KMS-11 (cell line): ENCODE data around the gene TMEM126B.

ENCODE experiments used
- H2AFZ ChIP-seq: fragments of 200-600 bp; sonication (generic); 2 replicates; pipeline ENCODE4 v1.6.1; 2016; ENCODE audit warnings: antibody characterized with exemption, mixed run types, low read depth
- H3K27ac ChIP-seq: fragments of 200-600 bp; sonication (generic); 2 replicates; pipeline ENCODE4 v1.6.1; 2016; ENCODE audit warnings: mild to moderate bottlenecking, mixed run types
- H3K27me3 ChIP-seq: fragments of 200-600 bp; sonication (generic); 2 replicates; pipeline ENCODE4 v1.6.1; 2017; ENCODE audit warnings: mild to moderate bottlenecking, low read depth, mixed run types, moderate library complexity; ENCODE audit not compliant: insufficient read depth
- H3K36me3 ChIP-seq: fragments of 200-600 bp; sonication (generic); 2 replicates; pipeline ENCODE4 v1.6.1; 2017; ENCODE audit warnings: mild to moderate bottlenecking, mixed run types; ENCODE audit not compliant: insufficient read depth
- H3K4me1 ChIP-seq: fragments of 200-600 bp; sonication (generic); 2 replicates; pipeline ENCODE4 v1.6.1; 2016; ENCODE audit warnings: mild to moderate bottlenecking, low read depth, mixed run types; ENCODE audit not compliant: poor library complexity, severe bottlenecking
- H3K4me2 ChIP-seq: fragments of 200-600 bp; sonication (generic); 2 replicates; pipeline ENCODE4 v1.7.0; 2016; ENCODE audit warnings: mild to moderate bottlenecking, mixed run types
- H3K4me3 ChIP-seq: fragments of 200-600 bp; sonication (generic); IDR thresholded peaks from 2 replicates; pipeline ENCODE4 v1.6.1; 2017; ENCODE audit warnings: low read depth, low read length, mixed read lengths; ENCODE audit not compliant: insufficient read depth
- H3K79me2 ChIP-seq: fragments of 200-600 bp; sonication (generic); 2 replicates; pipeline ENCODE4 v1.6.1; 2016; ENCODE audit warnings: low read depth, mixed run types; ENCODE audit not compliant: insufficient read depth
- H3K9ac ChIP-seq: fragments of 200-600 bp; sonication (generic); 2 replicates; pipeline ENCODE4 v1.6.1; 2016; ENCODE audit warnings: mild to moderate bottlenecking, mixed run types
- H4K20me1 ChIP-seq: fragments of 200-600 bp; sonication (generic); 2 replicates; pipeline ENCODE4 v1.6.1; 2016; ENCODE audit warnings: mild to moderate bottlenecking, mixed run types; ENCODE audit not compliant: insufficient read depth
- TF ChIP-seq, protein P1 (sequence below): fragments of 200-600 bp; sonication (generic); conservative IDR thresholded peaks from 2 replicates; pipeline ENCODE4 v1.6.1; 2017; ENCODE audit warnings: low read depth, mild to moderate bottlenecking, antibody characterized with exemption, low read length, moderate library complexity, mixed read lengths

TMEM126B gene

DNA sequence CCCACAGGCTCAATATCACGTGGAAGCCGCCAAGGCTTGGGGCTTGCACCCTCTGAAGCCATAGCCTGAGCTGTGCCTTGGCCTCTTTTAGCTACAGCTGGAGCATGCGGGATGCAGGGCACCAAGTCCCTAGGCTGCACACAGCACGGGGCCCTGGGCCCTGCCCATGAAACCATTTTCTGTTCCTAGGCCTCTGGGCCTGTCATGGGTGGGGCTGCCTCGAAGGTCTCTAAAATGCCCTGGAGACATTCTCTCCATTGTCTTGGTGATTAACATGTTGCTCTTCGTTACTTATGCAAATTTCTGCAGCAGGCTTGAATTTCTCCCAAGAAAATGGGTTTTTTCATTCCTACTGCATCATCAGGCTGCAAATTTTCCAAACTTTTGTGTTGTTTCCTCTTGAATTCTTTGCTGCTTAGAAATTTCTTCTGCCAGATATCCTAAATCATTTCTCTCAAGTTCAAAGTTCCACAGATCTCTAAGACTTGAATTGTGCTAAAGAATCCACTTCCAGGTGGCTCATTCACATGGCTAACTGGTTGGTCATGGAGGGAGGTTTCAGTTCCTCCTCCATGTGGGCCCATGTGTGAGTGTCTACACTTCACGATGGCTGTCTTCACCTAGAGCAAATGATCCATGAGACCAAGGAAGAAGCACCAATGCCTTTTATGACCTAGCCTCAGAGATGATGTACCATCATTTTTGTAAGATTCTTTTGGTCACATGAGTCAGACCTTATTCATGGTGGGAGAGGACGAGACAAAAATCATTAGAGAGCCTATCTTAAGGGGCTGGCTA lies 43.9 kb downstream of the TMEM126B start:
- H3K4me1 ChIP-seq = no peaks in the 10 kb centered on the region
- no peaks in the 10 kb centered on the region for H3K79me2 ChIP-seq
- no peak overlapping the region for H2AFZ ChIP-seq
- no peak overlapping the region for H3K4me3 ChIP-seq
- no peak overlapping the region for H3K9ac ChIP-seq
- H3K27me3 ChIP-seq = no peaks in the 10 kb centered on the region
- no peaks in the 10 kb centered on the region for H3K36me3 ChIP-seq
- H3K4me2 ChIP-seq = no peak overlapping the region
- no peaks in the 10 kb centered on the region for H4K20me1 ChIP-seq
- H3K27ac ChIP-seq = no peak overlapping the region
- TF ChIP-seq, protein P1, sequence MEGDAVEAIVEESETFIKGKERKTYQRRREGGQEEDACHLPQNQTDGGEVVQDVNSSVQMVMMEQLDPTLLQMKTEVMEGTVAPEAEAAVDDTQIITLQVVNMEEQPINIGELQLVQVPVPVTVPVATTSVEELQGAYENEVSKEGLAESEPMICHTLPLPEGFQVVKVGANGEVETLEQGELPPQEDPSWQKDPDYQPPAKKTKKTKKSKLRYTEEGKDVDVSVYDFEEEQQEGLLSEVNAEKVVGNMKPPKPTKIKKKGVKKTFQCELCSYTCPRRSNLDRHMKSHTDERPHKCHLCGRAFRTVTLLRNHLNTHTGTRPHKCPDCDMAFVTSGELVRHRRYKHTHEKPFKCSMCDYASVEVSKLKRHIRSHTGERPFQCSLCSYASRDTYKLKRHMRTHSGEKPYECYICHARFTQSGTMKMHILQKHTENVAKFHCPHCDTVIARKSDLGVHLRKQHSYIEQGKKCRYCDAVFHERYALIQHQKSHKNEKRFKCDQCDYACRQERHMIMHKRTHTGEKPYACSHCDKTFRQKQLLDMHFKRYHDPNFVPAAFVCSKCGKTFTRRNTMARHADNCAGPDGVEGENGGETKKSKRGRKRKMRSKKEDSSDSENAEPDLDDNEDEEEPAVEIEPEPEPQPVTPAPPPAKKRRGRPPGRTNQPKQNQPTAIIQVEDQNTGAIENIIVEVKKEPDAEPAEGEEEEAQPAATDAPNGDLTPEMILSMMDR = no peak

DNA sequence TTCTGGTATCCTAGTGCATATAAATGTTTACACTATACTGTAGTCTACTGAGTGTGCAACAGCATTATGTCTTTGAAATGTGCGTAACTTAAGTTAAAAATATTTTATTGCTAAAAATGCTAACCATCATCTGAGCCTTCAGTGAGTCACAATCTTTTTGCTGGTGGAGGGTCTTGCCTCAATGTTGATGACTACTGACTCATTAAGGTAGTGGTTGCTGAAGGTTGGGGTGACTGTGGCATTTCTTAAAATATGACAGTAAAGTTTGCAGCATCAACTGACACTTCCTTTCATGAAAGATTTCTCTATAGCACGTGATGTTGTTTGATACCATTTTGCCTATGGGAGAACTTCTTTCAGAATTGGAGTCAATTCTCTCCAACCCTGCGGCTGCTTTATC lies 45.0 kb downstream of the TMEM126B start:
- TF ChIP-seq, protein P1 = no peak
- H3K4me1 ChIP-seq = no peaks in the 10 kb centered on the region
- no peak overlapping the region for H2AFZ ChIP-seq
- no peak overlapping the region for H3K9ac ChIP-seq
- H3K36me3 ChIP-seq = no peaks in the 10 kb centered on the region
- H3K4me3 ChIP-seq = no peak overlapping the region
- no peaks in the 10 kb centered on the region for H3K27me3 ChIP-seq
- H3K4me2 ChIP-seq = no peak overlapping the region
- H3K27ac ChIP-seq = no peak overlapping the region
- H3K79me2 ChIP-seq = no peaks in the 10 kb centered on the region
- H4K20me1 ChIP-seq = no peaks in the 10 kb centered on the region

DNA sequence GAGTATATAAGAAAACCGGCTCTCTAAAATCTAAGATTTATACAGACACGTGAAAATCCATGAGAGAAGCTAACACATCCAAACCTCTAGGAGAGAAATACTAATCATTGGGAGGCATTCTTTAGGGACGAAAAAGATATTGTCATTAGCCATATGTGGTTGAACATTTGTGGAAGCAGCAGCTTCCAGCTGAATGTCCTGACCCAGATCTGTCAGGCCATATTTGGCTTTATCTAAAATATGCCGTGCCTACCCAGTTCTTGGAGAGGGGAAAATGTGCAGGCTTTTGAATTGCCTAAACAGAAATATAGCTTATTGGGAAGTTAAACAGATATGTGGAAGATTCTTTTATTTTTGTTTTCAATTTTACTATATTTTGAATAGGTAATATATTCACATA lies 51.2 kb downstream of the TMEM126B start:
- TF ChIP-seq, protein P1 = no peak
- Histone ChIP-seq H3K4me1 (peaks cover 14% of the 10 kb centered on the region), H3K4me3 (no peak overlapping the region), H4K20me1 (no peaks in the 10 kb centered on the region), H3K36me3 (no peaks in the 10 kb centered on the region), H3K27me3 (no peaks in the 10 kb centered on the region), H3K79me2 (no peaks in the 10 kb centered on the region), H3K4me2 (no peak overlapping the region), H3K27ac (no peak overlapping the region), H3K9ac (no peak overlapping the region), H2AFZ (no peak overlapping the region)

DNA sequence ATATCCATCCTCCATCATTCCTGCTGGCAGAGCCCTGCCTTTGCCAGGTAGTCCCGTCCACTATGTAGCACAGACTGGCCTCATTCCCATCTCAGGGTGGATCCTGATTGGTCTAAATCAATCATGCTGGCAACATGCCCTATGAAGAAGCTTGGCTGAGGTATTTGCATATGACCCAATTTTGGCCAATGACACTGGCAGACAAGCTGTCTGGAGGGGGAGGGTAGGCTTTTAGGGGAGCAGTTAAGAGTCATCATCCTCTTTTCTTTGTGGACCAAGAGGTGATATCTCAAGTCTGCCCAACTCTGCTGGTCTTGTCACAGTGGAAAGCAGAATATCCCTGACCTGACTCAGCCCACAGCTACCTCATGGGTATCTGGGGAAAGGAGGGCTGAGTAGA lies 52.5 kb downstream of the TMEM126B start:
- Histone ChIP-seq H3K4me3 (no peak overlapping the region), H3K27ac (no peak overlapping the region), H3K4me2 (no peak overlapping the region), H3K4me1 (peaks cover 14% of the 10 kb centered on the region), H3K79me2 (no peaks in the 10 kb centered on the region), H3K27me3 (no peaks in the 10 kb centered on the region), H2AFZ (no peak overlapping the region), H3K9ac (no peak overlapping the region), H4K20me1 (no peaks in the 10 kb centered on the region), H3K36me3 (no peaks in the 10 kb centered on the region)
- TF ChIP-seq, protein P1 = no peak
